CD4-positive, alpha-beta T cell treated with Interleukin-4 for 4 hours (primary cell): Measurements from ENCODE around the gene PSENEN.
"Not testable (repeated sequence)": the region's sequence is repeated elsewhere in the genome, so short reads cannot be mapped to it uniquely, and the experiment has no call there.

Experiments
- DNase-seq: peaks from one replicate; pipeline ENCODE4 v3.0.0-alpha.2; 2020

The PSENEN gene

GRCh38 chr19:35719402-35720162, 25.9 kb upstream of the PSENEN start:
- no peak for DNase-seq

GRCh38 chr19:35720163-35720524, 25.3 kb upstream of the PSENEN start:
- no peak for DNase-seq

- DNase-seq: no peak
These were observed 24.8 kb upstream of the PSENEN start for GRCh38 chr19:35720648-35721047.

- DNase-seq: no peak
These were observed 24.1 kb upstream of the PSENEN start for GRCh38 chr19:35721374-35721773.

- DNase-seq: no peak
These were observed 23.0 kb upstream of the PSENEN start for GRCh38 chr19:35722461-35722860.

GRCh38 chr19:35722897-35723296, 22.6 kb upstream of the PSENEN start:
- DNase-seq: no peak

- no peak for DNase-seq
These were observed 21.8 kb upstream of the PSENEN start for GRCh38 chr19:35723671-35724070.

GRCh38 chr19:35724132-35724531, 21.3 kb upstream of the PSENEN start:
- not testable (repeated sequence) for DNase-seq

- DNase-seq: no peak
These were observed 20.9 kb upstream of the PSENEN start for GRCh38 chr19:35724560-35724959.

- DNase-seq: no peak
These were observed 20.1 kb upstream of the PSENEN start for GRCh38 chr19:35725216-35725861.

- no peak for DNase-seq
These were observed 18.1 kb upstream of the PSENEN start for GRCh38 chr19:35727053-35727955.

GRCh38 chr19:35727956-35728706, 17.3 kb upstream of the PSENEN start:
- DNase-seq: no peak

- no peak for DNase-seq
These were observed 16.4 kb upstream of the PSENEN start for GRCh38 chr19:35729021-35729420.

- DNase-seq: no peak
These were observed 15.7 kb upstream of the PSENEN start for GRCh38 chr19:35729763-35730162.

- DNase-seq: no peak
These were observed 15.1 kb upstream of the PSENEN start for GRCh38 chr19:35730326-35730725.

GRCh38 chr19:35731353-35731752, 14.1 kb upstream of the PSENEN start:
- DNase-seq: no peak

GRCh38 chr19:35731779-35732405, 13.6 kb upstream of the PSENEN start:
- no peak for DNase-seq

- no peak for DNase-seq
These were observed 12.8 kb upstream of the PSENEN start for GRCh38 chr19:35732540-35733179.

GRCh38 chr19:35733180-35734125, 12.0 kb upstream of the PSENEN start:
- DNase-seq: no peak

- DNase-seq: no peak
These were observed 11.2 kb upstream of the PSENEN start for GRCh38 chr19:35734273-35734672.

GRCh38 chr19:35734889-35735288, 10.6 kb upstream of the PSENEN start:
- DNase-seq: no peak
